Gastroesophageal sphincter (tissue), 4 donors: ENCODE data around the gene ADAMTSL2. TPM values are rescaled to one million over a fixed set of nuclear protein-coding genes. Genes with fewer than 3 reads are reported as not detected.
A peak's percentile ranks its signal among the peaks of the same experiment; 100 is the strongest.

ENCODE experiments used
- ATAC-seq: fragments of 150-250 bp; one replicate; pipeline ENCODE4 v1.9.1; 2016; ENCODE audit warnings: mild to moderate bottlenecking, moderate library complexity
- H3K27ac ChIP-seq, 4 donors: fragments of 200-600 bp; sonication (generic) in 3 of 4; 1 replicate in 3 of 4; 2 replicates in 1 of 4; pipeline ENCODE4 v1.5.1; 2016 to 2019
- H3K27me3 ChIP-seq: fragments of 200-600 bp; sonication (generic); one replicate; pipeline ENCODE4 v1.5.1; 2019
- H3K36me3 ChIP-seq, 2 donors: fragments of 200-600 bp; sonication (generic); one replicate each; pipeline ENCODE4 v1.5.1; 2019; ENCODE audit warnings: control low read depth in 1 of 2
- H3K4me1 ChIP-seq, 3 donors: fragments of 200-600 bp; sonication (generic); 1 replicate in 2 of 3; 2 replicates in 1 of 3; pipeline ENCODE4 v1.5.1; 2016 to 2019; ENCODE audit warnings: control low read depth in 2 of 3
- H3K4me3 ChIP-seq, 2 donors: fragments of 200-600 bp; sonication (generic); one replicate each; pipeline ENCODE4 v1.5.1; 2019; ENCODE audit warnings: mild to moderate bottlenecking in 1 of 2, moderate library complexity in 1 of 2
- H3K9me3 ChIP-seq, 3 donors: fragments of 200-600 bp; sonication (generic); one replicate each; pipeline ENCODE4 v1.5.1; 2017 to 2019; ENCODE audit warnings: control low read depth in 2 of 3
- EP300 ChIP-seq: sonication (generic); formaldehyde crosslinking; IDR thresholded peaks from one replicate; pipeline ENCODE4 v1.6.1; 2017; ENCODE audit warnings: antibody characterized with exemption, mild to moderate bottlenecking
- POLR2A ChIP-seq, 2 donors: fragments of 450-650 bp; IDR thresholded peaks; one replicate each; pipeline ENCODE4 v1.6.1; 2017; ENCODE audit warnings: antibody characterized with exemption in 2 of 2, mild to moderate bottlenecking in 2 of 2, moderate library complexity in 1 of 2
- POLR2AphosphoS5 ChIP-seq: sonication (generic); formaldehyde crosslinking; IDR thresholded peaks from one replicate; pipeline ENCODE4 v1.6.1; 2017; ENCODE audit warnings: antibody characterized with exemption
- WGBS, 2 donors: methylation state at CpG; one replicate each; pipeline ENCODE4 v1.1.5; 2018; ENCODE audit warnings: low coverage in 1 of 2; 5-methylcytosine and 5-hydroxymethylcytosine counted together
- total RNA-seq, 4 donors: library from RNA; depleted of rRNA; stranded (reverse); fragments of >200 nt; gene quantifications; one replicate each; pipeline ENCODE4 v1.1.0, GENCODE V29; 2016
- TF ChIP-seq, protein P1 (sequence below), 4 experiments: fragments of 200-600 bp in 2 of 4; fragments of 450-650 bp in 2 of 4; sonication (generic) in 1 of 4; IDR thresholded peaks; one replicate each; pipeline ENCODE4 v1.5.1; 2017 to 2019; ENCODE audit warnings: antibody characterized with exemption in 4 of 4, mild to moderate bottlenecking in 2 of 4, moderate library complexity in 2 of 4

Gene ADAMTSL2
- total RNA-seq, 4 donors from 2014 or later = 2.0 to 5.8 (median 3.1) TPM

GRCh38 chr9:133542002-133542401 lies 7.5 kb downstream of the ADAMTSL2 start:
- no peak overlapping the region for H3K27ac ChIP-seq
- H3K4me3 ChIP-seq = no peak overlapping the region
- H3K9me3 ChIP-seq = no peaks in the 10 kb centered on the region
- no peak for ATAC-seq
- TF ChIP-seq, protein P1, sequence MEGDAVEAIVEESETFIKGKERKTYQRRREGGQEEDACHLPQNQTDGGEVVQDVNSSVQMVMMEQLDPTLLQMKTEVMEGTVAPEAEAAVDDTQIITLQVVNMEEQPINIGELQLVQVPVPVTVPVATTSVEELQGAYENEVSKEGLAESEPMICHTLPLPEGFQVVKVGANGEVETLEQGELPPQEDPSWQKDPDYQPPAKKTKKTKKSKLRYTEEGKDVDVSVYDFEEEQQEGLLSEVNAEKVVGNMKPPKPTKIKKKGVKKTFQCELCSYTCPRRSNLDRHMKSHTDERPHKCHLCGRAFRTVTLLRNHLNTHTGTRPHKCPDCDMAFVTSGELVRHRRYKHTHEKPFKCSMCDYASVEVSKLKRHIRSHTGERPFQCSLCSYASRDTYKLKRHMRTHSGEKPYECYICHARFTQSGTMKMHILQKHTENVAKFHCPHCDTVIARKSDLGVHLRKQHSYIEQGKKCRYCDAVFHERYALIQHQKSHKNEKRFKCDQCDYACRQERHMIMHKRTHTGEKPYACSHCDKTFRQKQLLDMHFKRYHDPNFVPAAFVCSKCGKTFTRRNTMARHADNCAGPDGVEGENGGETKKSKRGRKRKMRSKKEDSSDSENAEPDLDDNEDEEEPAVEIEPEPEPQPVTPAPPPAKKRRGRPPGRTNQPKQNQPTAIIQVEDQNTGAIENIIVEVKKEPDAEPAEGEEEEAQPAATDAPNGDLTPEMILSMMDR (IDR thresholded peaks at IDR 0.05) = no peak
- TF ChIP-seq POLR2AphosphoS5 = no peak
- TF ChIP-seq POLR2A (IDR thresholded peaks at IDR 0.05) = no peak
- no peak for TF ChIP-seq EP300
- H3K36me3 ChIP-seq = peaks cover 0 to 14% of the 10 kb centered on the region in 2 donors
- no peaks in the 10 kb centered on the region for H3K27me3 ChIP-seq
- 93 to 100% methylated on average over 3 to 6 of the region's 13 CpGs for WGBS, 2 donors
- peaks cover 0 to 43% (median 11%) of the 10 kb centered on the region in 3 donors for H3K4me1 ChIP-seq

DNA sequence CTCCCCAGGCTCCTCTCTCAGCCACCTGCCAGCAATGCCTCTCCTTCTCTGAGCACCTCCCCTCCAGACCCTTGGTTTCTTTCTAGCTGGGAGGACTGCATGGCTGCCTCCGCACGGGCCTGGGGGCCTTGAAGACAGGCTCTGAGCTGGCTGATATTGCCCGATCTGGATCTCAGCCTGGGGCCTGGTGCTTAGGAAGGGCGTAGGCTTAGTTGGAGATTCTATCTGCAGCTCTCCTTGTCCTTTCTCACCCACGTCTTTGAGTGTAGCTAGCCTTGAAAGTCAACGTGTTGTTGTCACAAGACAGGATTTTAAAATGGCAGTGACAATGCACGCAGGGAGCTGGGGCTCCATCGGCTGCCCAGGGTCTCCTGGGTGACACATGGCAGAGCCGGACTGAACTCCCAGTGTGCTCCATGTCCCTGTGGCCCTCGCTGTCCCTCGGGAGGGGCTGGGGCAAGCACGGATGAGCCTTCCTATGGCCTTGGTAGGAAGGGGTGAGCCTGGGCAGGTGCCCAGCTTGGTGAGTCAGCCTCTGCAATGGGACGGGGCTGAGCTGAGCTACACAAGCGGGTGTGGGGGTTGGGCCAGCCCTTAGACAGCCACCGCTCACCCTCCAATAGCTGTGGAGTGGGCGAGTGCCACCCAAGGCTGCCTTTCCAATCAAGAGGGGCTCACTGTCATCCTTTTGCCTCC lies 9.4 kb downstream of the ADAMTSL2 start:
- H3K27ac ChIP-seq = no peak overlapping the region
- peaks cover 0 to 41% (median 10%) of the 10 kb centered on the region in 3 donors for H3K4me1 ChIP-seq
- no peak for ATAC-seq
- no peak for TF ChIP-seq POLR2A (IDR thresholded peaks at IDR 0.05)
- TF ChIP-seq, protein P1 (IDR thresholded peaks at IDR 0.05) = no peak
- TF ChIP-seq EP300 = no peak
- no peak for TF ChIP-seq POLR2AphosphoS5
- 67 to 87% methylated on average over 3 to 5 of the region's 16 CpGs for WGBS, 2 donors
- H3K36me3 ChIP-seq = peaks cover 0 to 23% of the 10 kb centered on the region in 2 donors
- no peaks in the 10 kb centered on the region for H3K27me3 ChIP-seq
- no peaks in the 10 kb centered on the region for H3K9me3 ChIP-seq
- H3K4me3 ChIP-seq = no peak overlapping the region

GRCh38 chr9:133545494-133546286 lies 11.2 kb downstream of the ADAMTSL2 start:
- WGBS, 2 donors = 34 to 58% methylated on average over 7 to 14 of the region's 25 CpGs

DNA sequence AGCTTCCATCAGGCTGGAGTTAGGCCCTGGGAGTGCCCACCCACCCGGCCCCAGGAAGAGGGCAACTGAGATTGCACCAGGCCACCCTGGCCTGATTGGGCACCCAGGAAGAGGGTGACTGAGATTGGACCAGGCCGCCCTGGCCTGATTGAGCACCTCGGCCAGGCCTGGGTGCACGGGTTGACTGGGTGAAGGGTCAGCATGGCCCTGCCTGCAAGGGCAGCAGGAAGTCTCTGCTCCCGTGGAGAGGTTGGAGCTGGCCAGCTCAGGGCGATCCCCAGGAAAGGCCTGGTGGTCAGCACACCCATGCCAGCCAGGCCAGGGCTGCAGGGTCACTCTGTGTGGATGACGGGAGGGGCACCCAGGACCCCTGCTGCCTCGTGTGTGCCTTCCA lies 11.8 kb downstream of the ADAMTSL2 start:
- H3K27ac ChIP-seq = peak overlapping the region in 1 of 4 donors; percentile 43
- peaks cover 0 to 13% of the 10 kb centered on the region in 2 donors for H3K36me3 ChIP-seq
- no peak for TF ChIP-seq EP300
- TF ChIP-seq, protein P1 (IDR thresholded peaks at IDR 0.05) = no peak
- TF ChIP-seq POLR2AphosphoS5 = no peak
- TF ChIP-seq POLR2A (IDR thresholded peaks at IDR 0.05) = no peak
- no CpG with 5 or more reads among the region's 8 CpGs for WGBS, 2 donors
- H3K4me3 ChIP-seq = no peak overlapping the region
- H3K27me3 ChIP-seq = no peaks in the 10 kb centered on the region
- no peaks in the 10 kb centered on the region for H3K9me3 ChIP-seq
- peaks cover 0 to 30% (median 6%) of the 10 kb centered on the region in 3 donors for H3K4me1 ChIP-seq
- no peak for ATAC-seq

More at GRCh38 chr9:133545494-133546286, 11.2 kb downstream of the ADAMTSL2 start:
- no peaks in the 10 kb centered on the region for H3K27me3 ChIP-seq
- H3K4me1 ChIP-seq = peaks cover 0 to 30% (median 6%) of the 10 kb centered on the region in 3 donors
- H3K36me3 ChIP-seq = peaks cover 0 to 19% of the 10 kb centered on the region in 2 donors
- no peak for TF ChIP-seq POLR2A (IDR thresholded peaks at IDR 0.05)
- TF ChIP-seq, protein P1 (IDR thresholded peaks at IDR 0.05) = no peak
- no peak for TF ChIP-seq POLR2AphosphoS5
- TF ChIP-seq EP300 = no peak
- no peaks in the 10 kb centered on the region for H3K9me3 ChIP-seq
- peak overlapping the region in 3 of 4 donors; percentile 43 to 62 (median 62) for H3K27ac ChIP-seq
- peak; percentile 75 for ATAC-seq
- no peak overlapping the region for H3K4me3 ChIP-seq
